VCaP (cell line): ENCODE results near the gene CACNA1D.

Experiments
- H3K27ac ChIP-seq: fragments of 450-650 bp; 2 replicates; pipeline ENCODE4 v1.5.1; 2017
- CTCF ChIP-seq: fragments of 450-650 bp; conservative IDR thresholded peaks from 2 replicates; pipeline ENCODE4 v1.5.1; 2017; ENCODE audit warnings: mild to moderate bottlenecking, moderate library complexity

Gene CACNA1D

DNA sequence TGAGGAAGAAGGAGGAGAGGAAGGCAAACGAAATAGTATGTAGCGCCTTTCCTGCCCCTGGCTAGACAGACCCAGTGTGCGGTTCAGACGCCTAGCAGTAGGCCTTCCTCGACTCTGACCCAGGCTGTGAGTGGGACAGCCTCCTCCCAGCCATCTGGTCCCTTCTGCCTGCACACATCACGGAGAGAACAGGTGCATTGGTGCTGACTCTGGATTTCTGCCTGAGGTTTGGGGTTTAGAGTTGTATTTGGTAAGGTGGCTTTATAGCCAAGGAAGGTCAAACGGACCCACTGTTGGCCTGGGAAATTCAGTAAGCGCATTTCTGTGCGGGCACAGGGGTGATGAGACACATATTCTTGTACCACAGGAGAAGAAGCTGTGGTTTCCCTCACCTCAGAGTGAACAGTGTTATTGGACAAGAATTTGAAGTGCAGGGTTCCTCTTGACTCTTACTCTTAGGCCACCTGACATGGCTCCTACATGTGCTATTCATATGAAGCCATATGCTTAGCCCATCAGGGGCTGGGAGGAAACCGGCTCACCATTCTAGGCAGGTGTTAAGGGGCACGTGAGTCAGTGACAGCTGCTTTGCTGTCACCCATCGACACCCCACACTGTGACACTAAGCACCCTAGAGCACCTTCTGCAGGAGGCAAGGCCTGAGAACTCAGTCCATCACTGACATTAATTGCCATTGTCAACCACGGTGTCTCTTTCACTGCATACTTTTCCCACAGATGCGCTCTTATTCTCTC is 208.5 kb downstream of the CACNA1D start:
- TF ChIP-seq CTCF: no peak
- no peak overlapping the region for H3K27ac ChIP-seq

DNA sequence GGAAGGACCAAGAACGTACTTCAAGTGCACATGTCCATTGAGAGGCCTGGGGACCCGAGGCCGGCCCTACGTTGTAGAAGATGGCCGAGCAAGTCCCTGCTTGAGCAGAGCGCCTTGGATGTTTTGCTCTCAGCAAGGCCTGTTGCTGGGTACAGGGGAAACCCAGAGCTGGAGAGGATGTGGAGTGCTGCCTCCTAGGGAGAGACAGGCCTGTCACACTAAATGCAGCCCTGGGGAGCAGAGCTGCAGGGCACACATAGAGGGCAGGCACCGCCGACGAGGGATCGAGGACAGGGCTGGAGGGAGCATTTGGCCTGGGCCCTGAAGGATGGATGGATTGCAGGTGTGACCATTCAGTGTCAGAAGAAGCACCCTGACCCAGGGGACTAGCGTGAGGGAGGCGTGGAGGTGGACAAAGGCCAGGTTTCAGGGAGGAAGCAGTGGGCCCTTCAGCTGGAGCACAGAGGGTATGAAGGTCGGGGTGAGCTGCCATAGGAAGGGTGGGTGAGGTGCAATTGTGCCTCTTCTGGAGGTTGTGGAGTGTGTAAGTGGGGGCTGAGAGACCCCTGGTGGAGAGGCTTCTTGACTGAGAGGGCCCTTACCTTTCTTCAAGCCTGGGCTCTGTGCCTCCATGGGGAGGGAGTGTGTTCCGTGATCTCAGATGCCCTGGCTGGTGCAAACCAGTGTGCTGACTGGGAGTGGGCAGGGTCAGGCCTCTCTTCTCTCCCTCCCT is 209.4 kb downstream of the CACNA1D start:
- H3K27ac ChIP-seq: no peak overlapping the region
- no peak for TF ChIP-seq CTCF

DNA sequence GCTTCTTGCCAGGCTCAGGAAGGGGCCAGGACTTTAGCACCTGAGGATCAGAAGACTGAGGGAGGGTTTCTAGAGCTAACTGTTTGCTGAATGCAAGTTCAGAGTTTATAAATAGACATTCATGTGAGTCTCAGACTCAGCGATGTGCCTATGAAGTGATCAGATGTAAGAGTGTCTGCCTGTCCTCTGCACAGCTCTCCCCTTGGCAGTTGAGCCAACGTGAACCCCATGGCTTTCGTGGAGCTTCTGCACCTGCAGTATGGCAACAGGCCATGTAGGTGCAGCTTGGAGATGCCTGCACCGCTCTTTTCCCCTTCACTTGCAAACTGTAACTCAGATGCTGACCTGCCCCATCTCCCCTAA is 209.9 kb downstream of the CACNA1D start:
- TF ChIP-seq CTCF: no peak
- no peak overlapping the region; the same call in 1 of the 2 replicates for H3K27ac ChIP-seq

DNA sequence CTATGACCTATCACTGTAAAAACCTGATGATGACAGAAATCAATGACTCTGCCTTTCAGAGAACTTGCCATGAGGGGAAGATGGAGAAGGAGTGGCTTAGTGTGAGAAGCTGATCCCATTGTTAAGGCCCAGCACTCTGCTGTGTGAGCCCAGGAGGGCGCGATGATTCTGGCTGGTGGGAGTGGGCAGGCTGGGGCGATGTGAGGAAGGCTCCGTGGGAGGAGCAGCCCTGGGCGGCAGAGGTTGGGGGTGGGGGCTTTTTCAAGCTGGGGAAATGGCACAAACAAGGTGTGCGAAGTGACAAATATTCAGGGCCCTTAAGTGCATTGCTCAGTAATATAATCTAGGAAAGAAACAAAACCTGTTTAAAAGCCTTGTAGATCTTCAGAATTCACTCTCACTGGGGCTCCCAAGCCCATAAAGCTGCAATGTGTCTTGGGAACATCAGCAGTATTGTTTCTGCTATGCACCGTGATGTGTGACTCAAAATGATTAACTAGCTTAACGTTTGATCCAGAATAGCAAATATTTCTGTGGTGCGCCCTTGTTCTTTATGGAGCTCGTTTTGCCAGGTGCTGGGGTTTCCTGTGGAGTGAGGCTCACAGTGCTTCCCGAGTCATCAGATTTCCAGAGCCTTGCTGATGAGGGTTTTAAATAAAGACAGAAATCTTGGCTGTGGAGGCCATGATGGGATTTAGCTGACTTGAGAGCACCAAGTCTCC is 210.8 kb downstream of the CACNA1D start:
- H3K27ac ChIP-seq: peak overlapping the region; percentile 78; the same call in 1 of the 2 replicates
- TF ChIP-seq CTCF: no peak

DNA sequence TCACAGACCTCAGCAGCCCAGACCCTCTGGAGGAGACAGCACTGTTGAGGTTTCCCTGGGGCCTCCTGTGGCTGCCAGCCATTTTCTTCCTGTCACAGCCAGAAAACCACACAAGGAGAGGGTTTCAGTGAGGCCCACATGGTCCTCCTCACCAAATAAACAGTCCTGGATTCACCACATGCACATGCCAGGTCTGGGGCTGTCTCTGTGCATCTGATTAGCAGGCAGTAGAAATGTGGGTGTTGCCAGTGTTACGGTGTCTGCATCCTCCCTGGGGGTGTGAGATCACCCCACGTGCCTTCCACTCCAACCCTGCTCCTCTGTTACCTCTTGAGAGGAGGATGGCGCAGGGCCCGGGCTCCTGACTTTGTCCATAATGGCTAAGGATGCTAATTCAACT is 211.4 kb downstream of the CACNA1D start:
- peak overlapping the region; percentile 78; the same call in 1 of the 2 replicates for H3K27ac ChIP-seq
- TF ChIP-seq CTCF: no peak

GRCh38 chr3:53707222-53707621 is 212.8 kb downstream of the CACNA1D start:
- TF ChIP-seq CTCF: no peak
- peak overlapping the region; percentile 78 for H3K27ac ChIP-seq

- no peak; the same call in 1 of the 2 replicates for TF ChIP-seq CTCF
- H3K27ac ChIP-seq: peak overlapping the region; percentile 78
Observed at GRCh38 chr3:53708001-53708621, 213.7 kb downstream of the CACNA1D start.
